NCI-H1092 treated with DMSO at 0.1 percent for 48 hours (cell line): ENCODE measurements around the gene PPP4R2.
"Not testable (repeated sequence)": the region's sequence is repeated elsewhere in the genome, so short reads cannot be mapped to it uniquely, and the experiment has no call there.

Source experiments
- DNase-seq: peaks from one replicate; lab custom pipeline; 2025; lab: John Stamatoyannopoulos, UW

The PPP4R2 gene

GRCh38 chr3:73026111-73026759 lies 29.6 kb downstream of the PPP4R2 start:
- no peak for DNase-seq

GRCh38 chr3:73026760-73027113 lies 30.1 kb downstream of the PPP4R2 start:
- no peak for DNase-seq

- no peak for DNase-seq
Observed at GRCh38 chr3:73028803-73029202, 32.2 kb downstream of the PPP4R2 start.

- DNase-seq, result no peak
Observed at GRCh38 chr3:73029321-73029796, 32.7 kb downstream of the PPP4R2 start.

- no peak for DNase-seq
Observed at GRCh38 chr3:73030073-73030597, 33.5 kb downstream of the PPP4R2 start.

- no peak for DNase-seq
Observed at GRCh38 chr3:73031573-73032103, 35.0 kb downstream of the PPP4R2 start.

GRCh38 chr3:73036694-73037591 lies 40.3 kb downstream of the PPP4R2 start:
- DNase-seq, result no peak

- no peak for DNase-seq
Observed at GRCh38 chr3:73041537-73041936, 44.9 kb downstream of the PPP4R2 start.

- DNase-seq, result no peak
Observed at GRCh38 chr3:73043414-73043813, 46.8 kb downstream of the PPP4R2 start.

GRCh38 chr3:73045391-73045790 lies 48.8 kb downstream of the PPP4R2 start:
- DNase-seq, result no peak

- DNase-seq, result no peak
Observed at GRCh38 chr3:73046195-73046594, 49.6 kb downstream of the PPP4R2 start.

- no peak for DNase-seq
Observed at GRCh38 chr3:73049319-73049718, 52.7 kb downstream of the PPP4R2 start.

GRCh38 chr3:73052857-73053256 lies 56.2 kb downstream of the PPP4R2 start:
- DNase-seq, result peak; percentile 21

GRCh38 chr3:73055583-73055982 lies 59.0 kb downstream of the PPP4R2 start:
- no peak for DNase-seq

- peak; percentile 36 for DNase-seq
Observed at GRCh38 chr3:73056014-73056844, 59.6 kb downstream of the PPP4R2 start.

- no peak for DNase-seq
Observed at GRCh38 chr3:73056845-73057150, 60.2 kb downstream of the PPP4R2 start.

- no peak for DNase-seq
Observed at GRCh38 chr3:73060302-73060723, 63.7 kb downstream of the PPP4R2 start.

GRCh38 chr3:73061416-73061815 lies 64.8 kb downstream of the PPP4R2 start, which contains the start of gene EBLN2:
Gene EBLN2, plus strand, starts transcription at chr3:73061659. Its CDS starts 423 bp downstream, at chr3:73062082.
- no peak for DNase-seq

GRCh38 chr3:73066243-73066642 lies 69.6 kb downstream of the PPP4R2 start:
- not testable (repeated sequence) for DNase-seq

GRCh38 chr3:73068419-73068818 lies 71.8 kb downstream of the PPP4R2 start:
- no peak for DNase-seq

GRCh38 chr3:73069187-73069586 lies 72.6 kb downstream of the PPP4R2 start:
- DNase-seq, result no peak
